Measurements from ENCODE around the gene CPT1B.
"Not testable (repeated sequence)": the region's sequence is repeated elsewhere in the genome, so short reads cannot be mapped to it uniquely, and the experiment has no call there.

Gene CPT1B

GRCh38 chr22:50609599-50609998 lies 31.4 kb upstream of the CPT1B start:
- TF ChIP-seq ZNF155 (tag by site-specific recombination; IDR thresholded peaks at IDR 0.05) (no peak), ZNF837 (tag by site-specific recombination; IDR thresholded peaks at IDR 0.05) (no peak), SALL2 (tag by site-specific recombination; IDR thresholded peaks at IDR 0.05; ENCODE audit: borderline replicate concordance) (no peak), ZEB2 (tag by site-specific recombination; IDR thresholded peaks at IDR 0.05) (no peak), ZNF768 (tag by site-specific recombination; IDR thresholded peaks at IDR 0.05) (no peak), ZNF747 (tag by site-specific recombination; IDR thresholded peaks at IDR 0.05) (no peak), ZNF2 (tag by site-specific recombination; IDR thresholded peaks at IDR 0.05) (no peak), ZNF639 (tag by site-specific recombination; IDR thresholded peaks at IDR 0.05) (no peak), ZNF174 (tag by site-specific recombination; IDR thresholded peaks at IDR 0.05) (no peak), ZNF311 (tag by site-specific recombination; IDR thresholded peaks at IDR 0.05; ENCODE audit: borderline replicate concordance) (no peak)
- Histone ChIP-seq H3K9me3 (ENCODE audit: control insufficient read depth, insufficient read depth, low read depth, low read length) (no peaks in the 10 kb centered on the region), H3K36me3 (ENCODE audit: control insufficient read depth in 2 of 2, insufficient read depth in 1 of 2, low read length in 2 of 2) (peaks cover 0 to 53% of the 10 kb centered on the region in 2 experiments; a peak in 1 of 3 replicates), H3K4me1 (ENCODE audit: control insufficient read depth, insufficient read depth, low read length) (peaks cover 4% of the 10 kb centered on the region; the same call in 1 of the 2 replicates), H3K4me3 (ENCODE audit: low read depth, low read length) (no peak overlapping the region), H3K27ac (ENCODE audit: extremely low read depth, low read depth, low read length) (no peak overlapping the region)
- POLR2A ChIA-PET, result no interaction called here
- CTCF ChIA-PET, result interaction anchor here (0.6 to 1.4 kb wide), 2 partner anchors 33 to 173 kb away, joined by 3 read pairs; no protein-coding TSS in a partner anchor

GRCh38 chr22:50608996-50609395 lies 30.8 kb upstream of the CPT1B start:
- ChIA-PET CTCF (interaction anchor here (0.9 to 1.4 kb wide), 2 partner anchors 15 to 33 kb away, joined by 3 read pairs; no protein-coding TSS in a partner anchor), POLR2A (no interaction called here)
- H3K4me3 ChIP-seq (ENCODE audit: low read depth, low read length), result no peak overlapping the region
- H3K4me1 ChIP-seq (ENCODE audit: control insufficient read depth, insufficient read depth, low read length), result peaks cover 4% of the 10 kb centered on the region; the same call in 1 of the 2 replicates
- TF ChIP-seq ZSCAN18 (tag by site-specific recombination; IDR thresholded peaks at IDR 0.05), result no peak
- no peak for TF ChIP-seq ZNF341 (tag by site-specific recombination; IDR thresholded peaks at IDR 0.05; ENCODE audit: low read depth)
- no peak for TF ChIP-seq ZNF629 (tag by site-specific recombination; IDR thresholded peaks at IDR 0.05)
- TF ChIP-seq PATZ1 (tag by site-specific recombination; IDR thresholded peaks at IDR 0.05), result no peak
- TF ChIP-seq ZNF654 (tag by site-specific recombination; IDR thresholded peaks at IDR 0.05; ENCODE audit: low read depth), result no peak
- no peak for TF ChIP-seq ZSCAN23 (tag by site-specific recombination; IDR thresholded peaks at IDR 0.05)
- no peak for TF ChIP-seq ZNF350 (tag by site-specific recombination; IDR thresholded peaks at IDR 0.05)
- no peak for TF ChIP-seq MEIS1 (CRISPR knock-in tag; IDR thresholded peaks at IDR 0.05; ENCODE audit: borderline replicate concordance)
- TF ChIP-seq GLIS1 (tag by site-specific recombination; IDR thresholded peaks at IDR 0.05), result no peak
- no peaks in the 10 kb centered on the region for H3K9me3 ChIP-seq (ENCODE audit: control insufficient read depth, insufficient read depth, low read depth, low read length)
- H3K36me3 ChIP-seq (ENCODE audit: control insufficient read depth in 2 of 2, insufficient read depth in 1 of 2, low read length in 2 of 2), result peaks cover 0 to 58% of the 10 kb centered on the region in 2 experiments; a peak in 1 of 3 replicates
- no peak overlapping the region for H3K27ac ChIP-seq (ENCODE audit: extremely low read depth, low read depth, low read length)

GRCh38 chr22:50608058-50608840 lies 30.0 kb upstream of the CPT1B start:
- POLR2A ChIA-PET; H3K4me1 ChIP-seq (ENCODE audit: control insufficient read depth, insufficient read depth, low read length); H3K4me3 ChIP-seq (ENCODE audit: low read depth, low read length); H3K27ac ChIP-seq (ENCODE audit: extremely low read depth, low read depth, low read length); H3K9me3 ChIP-seq (ENCODE audit: control insufficient read depth, insufficient read depth, low read depth, low read length): not testable (repeated sequence)
- CTCF ChIA-PET, result interaction anchor here (0.9 kb wide), 1 partner anchor 15 kb away, joined by 3 read pairs; no protein-coding TSS in a partner anchor
- peaks cover 0 to 64% of the 10 kb centered on the region in 2 experiments; a peak in 1 of 3 replicates for H3K36me3 ChIP-seq (ENCODE audit: control insufficient read depth in 2 of 2, insufficient read depth in 1 of 2, low read length in 2 of 2)
